ENCODE results near the gene USP4. TPM values are rescaled to one million over a fixed set of nuclear protein-coding genes. Genes with fewer than 3 reads are reported as not detected.
"Not testable (repeated sequence)": the region's sequence is repeated elsewhere in the genome, so short reads cannot be mapped to it uniquely, and the experiment has no call there.

Gene USP4
- total RNA-seq, 2 donors from 2014 or later, result 13.2 to 24.7 TPM

GRCh38 chr3:49329186-49329585 is 10.7 kb downstream of the USP4 start:
- no peak for TF ChIP-seq POLR2A (IDR thresholded peaks at IDR 0.05)
- TF ChIP-seq, protein P1, sequence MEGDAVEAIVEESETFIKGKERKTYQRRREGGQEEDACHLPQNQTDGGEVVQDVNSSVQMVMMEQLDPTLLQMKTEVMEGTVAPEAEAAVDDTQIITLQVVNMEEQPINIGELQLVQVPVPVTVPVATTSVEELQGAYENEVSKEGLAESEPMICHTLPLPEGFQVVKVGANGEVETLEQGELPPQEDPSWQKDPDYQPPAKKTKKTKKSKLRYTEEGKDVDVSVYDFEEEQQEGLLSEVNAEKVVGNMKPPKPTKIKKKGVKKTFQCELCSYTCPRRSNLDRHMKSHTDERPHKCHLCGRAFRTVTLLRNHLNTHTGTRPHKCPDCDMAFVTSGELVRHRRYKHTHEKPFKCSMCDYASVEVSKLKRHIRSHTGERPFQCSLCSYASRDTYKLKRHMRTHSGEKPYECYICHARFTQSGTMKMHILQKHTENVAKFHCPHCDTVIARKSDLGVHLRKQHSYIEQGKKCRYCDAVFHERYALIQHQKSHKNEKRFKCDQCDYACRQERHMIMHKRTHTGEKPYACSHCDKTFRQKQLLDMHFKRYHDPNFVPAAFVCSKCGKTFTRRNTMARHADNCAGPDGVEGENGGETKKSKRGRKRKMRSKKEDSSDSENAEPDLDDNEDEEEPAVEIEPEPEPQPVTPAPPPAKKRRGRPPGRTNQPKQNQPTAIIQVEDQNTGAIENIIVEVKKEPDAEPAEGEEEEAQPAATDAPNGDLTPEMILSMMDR (IDR thresholded peaks at IDR 0.05), result no peak
- ATAC-seq, result no peak
- WGBS, 2 donors, result 89 to 94% methylated on average over 4 of the region's 4 CpGs

DNA sequence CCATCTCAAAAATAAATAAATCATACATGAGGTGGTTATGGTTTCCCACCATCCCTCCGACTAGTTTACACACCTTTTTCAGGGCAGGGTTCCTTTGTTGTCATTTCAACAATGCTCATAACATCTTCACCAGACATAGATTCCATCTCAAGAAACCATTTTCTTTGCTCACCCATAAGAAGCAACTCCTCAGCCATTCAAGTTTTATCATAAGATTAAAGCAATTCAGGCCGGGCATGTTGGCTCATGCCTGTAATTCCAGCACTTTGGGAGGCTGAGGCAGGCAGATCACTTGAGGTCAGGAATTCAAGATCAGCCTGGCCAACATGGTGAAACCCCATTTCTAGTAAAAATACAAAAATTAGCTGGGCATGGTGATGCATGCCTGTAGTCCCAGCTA is 11.5 kb downstream of the USP4 start:
- intact Hi-C loops (cut with DNase I), result not testable (repeated sequence)

More at GRCh38 chr3:49329186-49329585, 10.7 kb downstream of the USP4 start:
- DNase-seq, result no peak
- no peak overlapping the region for H3K4me3 ChIP-seq
- no peaks in the 10 kb centered on the region for H3K27me3 ChIP-seq
- H3K27ac ChIP-seq, result no peak overlapping the region
- no peaks in the 10 kb centered on the region for H3K4me1 ChIP-seq
- intact Hi-C loops (cut with DNase I), result no loop called here
- no peaks in the 10 kb centered on the region for H3K9me3 ChIP-seq
- peaks cover 3 to 49% of the 10 kb centered on the region in 2 donors for H3K36me3 ChIP-seq (replicated peaks in 1 of 2; ENCODE audit: insufficient read depth in 1 of 2, low read depth in 2 of 2)

DNA sequence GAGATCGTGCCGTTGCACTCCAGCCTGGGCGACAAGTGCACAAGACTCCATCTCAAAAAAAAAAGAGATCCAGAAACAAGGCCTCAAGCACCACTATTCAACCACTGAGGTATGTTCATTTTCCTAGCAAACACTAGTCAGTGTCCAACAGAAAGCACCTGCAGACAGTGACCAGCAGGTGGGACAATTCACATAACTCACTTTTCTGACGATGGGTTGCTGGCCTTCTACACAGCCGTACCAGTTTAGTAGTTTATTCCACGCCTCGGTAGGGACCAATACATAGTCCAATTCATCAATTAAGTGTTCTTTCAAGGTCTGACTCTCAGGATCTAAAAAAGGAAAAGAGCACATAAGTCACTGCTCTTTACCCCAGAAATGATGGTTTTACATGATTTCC is 12.4 kb downstream of the USP4 start:
- H3K4me1 ChIP-seq, result no peaks in the 10 kb centered on the region
- WGBS, 2 donors, result 73 to 80% methylated on average over 7 of the region's 7 CpGs
- H3K9me3 ChIP-seq, result no peaks in the 10 kb centered on the region
- H3K4me3 ChIP-seq, result no peak overlapping the region
- H3K27me3 ChIP-seq, result no peaks in the 10 kb centered on the region
- intact Hi-C loops (cut with DNase I), result no loop called here
- no peak for ATAC-seq
- peak in 1 of 4 donors; percentile 14 for DNase-seq
- no peak for TF ChIP-seq POLR2A (IDR thresholded peaks at IDR 0.05)
- TF ChIP-seq, protein P1 (IDR thresholded peaks at IDR 0.05), result peak in 1 of 7 experiments; percentile 10
- H3K36me3 ChIP-seq (replicated peaks in 1 of 2; ENCODE audit: insufficient read depth in 1 of 2, low read depth in 2 of 2), result peaks cover 3 to 43% of the 10 kb centered on the region in 2 donors
- no peak overlapping the region for H3K27ac ChIP-seq

More for the DNA sequence above, 11.5 kb downstream of the USP4 start:
- not testable (repeated sequence) for H3K27ac ChIP-seq, H3K4me1 ChIP-seq, H3K9me3 ChIP-seq, ATAC-seq, H3K27me3 ChIP-seq, DNase-seq, H3K4me3 ChIP-seq
- 78% methylated on average over 2 of the region's 2 CpGs for WGBS, 2 donors
- H3K36me3 ChIP-seq (replicated peaks in 1 of 2; ENCODE audit: insufficient read depth in 1 of 2, low read depth in 2 of 2), result peaks cover 3 to 43% of the 10 kb centered on the region in 2 donors

DNA sequence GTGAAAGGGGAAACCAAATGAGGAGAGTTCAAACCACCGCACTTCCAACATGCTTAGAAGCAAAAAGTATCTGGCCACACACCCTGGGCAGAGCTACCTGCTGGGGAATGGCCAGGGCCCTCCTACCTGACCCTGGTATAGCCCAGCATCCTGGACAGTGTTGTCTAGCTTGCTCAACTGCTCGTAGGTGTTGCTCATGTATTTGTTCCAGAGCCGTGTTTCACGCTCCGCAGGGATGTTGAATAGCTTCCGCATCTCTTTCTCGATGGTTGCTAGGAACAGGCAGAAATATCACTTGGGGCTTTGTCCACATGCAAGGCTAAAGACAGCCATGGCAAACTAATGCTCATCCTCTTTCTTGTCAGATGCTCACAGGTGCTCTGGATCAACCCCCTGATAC is 15.1 kb downstream of the USP4 start:
- DNase-seq, result peak in 2 of 4 donors; percentile 13 to 25

GRCh38 chr3:49316696-49317457 is 23.0 kb downstream of the USP4 start:
- Histone ChIP-seq H3K9me3 (no peaks in the 10 kb centered on the region), H3K36me3 (replicated peaks in 1 of 2; ENCODE audit: insufficient read depth in 1 of 2, low read depth in 2 of 2) (peaks cover 0 to 12% of the 10 kb centered on the region in 2 donors), H3K27me3 (no peaks in the 10 kb centered on the region), H3K27ac (no peak overlapping the region), H3K4me3 (no peak overlapping the region), H3K4me1 (no peaks in the 10 kb centered on the region)
- WGBS, 2 donors, result 88 to 95% methylated on average over 15 to 16 of the region's 16 CpGs
- no peak for DNase-seq
- ATAC-seq, result no peak
- no peak for TF ChIP-seq POLR2A (IDR thresholded peaks at IDR 0.05)
- TF ChIP-seq, protein P1 (IDR thresholded peaks at IDR 0.05), result no peak
- intact Hi-C loops (cut with DNase I), result no loop called here

More for the DNA sequence above, 15.1 kb downstream of the USP4 start:
- H3K27me3 ChIP-seq, result no peaks in the 10 kb centered on the region
- intact Hi-C loops (cut with DNase I), result no loop called here
- no peak overlapping the region for H3K4me3 ChIP-seq
- H3K27ac ChIP-seq, result no peak overlapping the region
- WGBS, 2 donors, result 94 to 97% methylated on average over 7 of the region's 7 CpGs
- ATAC-seq, result no peak
- H3K9me3 ChIP-seq, result no peaks in the 10 kb centered on the region
- peaks cover 3 to 44% of the 10 kb centered on the region in 2 donors for H3K36me3 ChIP-seq (replicated peaks in 1 of 2; ENCODE audit: insufficient read depth in 1 of 2, low read depth in 2 of 2)
- no peaks in the 10 kb centered on the region for H3K4me1 ChIP-seq
- TF ChIP-seq, protein P1 (IDR thresholded peaks at IDR 0.05), result no peak
- TF ChIP-seq POLR2A (IDR thresholded peaks at IDR 0.05), result no peak
